Measurements from ENCODE around the gene OLFM1. TPM values are rescaled to one million over a fixed set of nuclear protein-coding genes. Genes with fewer than 3 reads are reported as not detected.

OLFM1 gene
- total and polyA plus RNA-seq, 2 of the 4 experiments (the other 2 are of a cell fraction) = 0.36 to 0.38 TPM

GRCh38 chr9:135079018-135079417 is 8.4 kb upstream of the OLFM1 start:
- no peak overlapping the region for H4K91ac ChIP-seq (ENCODE audit: insufficient read depth, low read depth, low read length)
- intact Hi-C loops (cut with micrococcal nuclease) (no loop called here), dilution Hi-C loops (cut with HindIII; ENCODE audit: low sequenced_read_pairs, unreplicated experiment) (no loop called here), in situ Hi-C loops (cut with MboI; ENCODE audit: low sequenced_read_pairs) (no loop called here)
- ChIA-PET POLR2A (ENCODE audit: unreplicated experiment) (no interaction called here), CTCF (no interaction called here)
- H4K8ac ChIP-seq (ENCODE audit: low read depth in 2 of 2, low read length in 2 of 2) = no peak overlapping the region
- H3K27me3 ChIP-seq (ENCODE audit: control insufficient read depth, insufficient read depth, low read length) = peaks cover 36% of the 10 kb centered on the region
- no peaks in the 10 kb centered on the region for H3K36me3 ChIP-seq (ENCODE audit: control insufficient read depth, insufficient read depth, low read length)
- H3K9me3 ChIP-seq (ENCODE audit: control insufficient read depth, insufficient read depth, low read length) = no peaks in the 10 kb centered on the region
- H3K4me3 ChIP-seq (ENCODE audit: insufficient read depth, low read depth, low read length) = no peak overlapping the region
- H3K27ac ChIP-seq (ENCODE audit: insufficient read depth, low read length) = no peak overlapping the region
- no peak overlapping the region for H2AFZ ChIP-seq (replicated peaks; ENCODE audit: low read length, poor library complexity)
- no peaks in the 10 kb centered on the region for H3K79me1 ChIP-seq (ENCODE audit: low read depth in 1 of 2, low read length in 2 of 2)
- no peak overlapping the region for H4K5ac ChIP-seq (ENCODE audit: low read depth, low read length)
- no peak overlapping the region for H3K14ac ChIP-seq (replicated peaks; ENCODE audit: low read depth, low read length)
- H3K23ac ChIP-seq (ENCODE audit: low read depth, low read length) = no peak overlapping the region
- DNase-seq = no peak
- H3K9me1 ChIP-seq (ENCODE audit: insufficient read depth, low read length) = no peaks in the 10 kb centered on the region
- H4K20me1 ChIP-seq (ENCODE audit: insufficient read depth, low read length) = no peaks in the 10 kb centered on the region
- H3K56ac ChIP-seq (ENCODE audit: extremely low read depth, insufficient read depth, low read length) = no peak overlapping the region
- H2AK5ac ChIP-seq (ENCODE audit: low read depth, low read length) = no peak overlapping the region
- ATAC-seq (ENCODE audit: low read depth) = no peak
- H3K4me1 ChIP-seq (ENCODE audit: control insufficient read depth, insufficient read depth, low read length) = no peaks in the 10 kb centered on the region
- H3K9ac ChIP-seq (ENCODE audit: low read depth, low read length) = no peak overlapping the region
- no peak overlapping the region for H2BK20ac ChIP-seq (ENCODE audit: low read depth, low read length)
- H3K18ac ChIP-seq (ENCODE audit: low read depth, low read length) = no peak overlapping the region
- H2BK15ac ChIP-seq (ENCODE audit: low read depth, low read length) = no peak overlapping the region
- 20% methylated on average over 1 of the region's 7 CpGs; no CpG with 5 or more reads in 1 of the 2 experiments for WGBS, 2 experiments (ENCODE audit: extremely low coverage in 2 of 2, insufficient read length in 1 of 2)
- no peak overlapping the region for H2AK9ac ChIP-seq (replicated peaks; ENCODE audit: low read depth, low read length, poor library complexity)
- H3K4ac ChIP-seq (ENCODE audit: low read depth, low read length) = no peak overlapping the region
- H2BK120ac ChIP-seq (ENCODE audit: low read depth, low read length) = no peak overlapping the region
- no TSS peak for BruUV-seq (replicated peaks)
- TF ChIP-seq MXI1 (IDR thresholded peaks at IDR 0.05; ENCODE audit: borderline replicate concordance, low read depth, low read length) = no peak
- TF ChIP-seq SMC3 (IDR thresholded peaks at IDR 0.05; ENCODE audit: low read depth, low read length) = no peak
- no peak for TF ChIP-seq NFE2L2 (IDR thresholded peaks at IDR 0.05; ENCODE audit: low read depth, low read length)
- TF ChIP-seq USF2 (IDR thresholded peaks at IDR 0.05; ENCODE audit: low read depth, low read length) = no peak
- no peak for TF ChIP-seq RFX5 (IDR thresholded peaks at IDR 0.05; ENCODE audit: low read depth, low read length)
- no peak for TF ChIP-seq MAZ (IDR thresholded peaks at IDR 0.05; ENCODE audit: borderline replicate concordance, low read depth, low read length)
- TF ChIP-seq RAD21 (IDR thresholded peaks at IDR 0.05; ENCODE audit: low read length) = no peak
- TF ChIP-seq ELK1 (IDR thresholded peaks at IDR 0.05; ENCODE audit: borderline replicate concordance, low read depth, low read length) = no peak
- no peak for TF ChIP-seq RCOR1 (IDR thresholded peaks at IDR 0.05; ENCODE audit: insufficient replicate concordance, low read length)
- H2BK5ac ChIP-seq (ENCODE audit: low read depth, low read length, poor library complexity, severe bottlenecking) = no peak overlapping the region
- H3K4me2 ChIP-seq (ENCODE audit: low read depth, low read length) = no peak overlapping the region

Measured in IMR-90 (cell line).